GM12878 (cell line): ENCODE results near the gene ARHGEF10L. TPM values are rescaled to one million over a fixed set of nuclear protein-coding genes. Genes with fewer than 3 reads are reported as not detected.

Experiments
- ATAC-seq: fragments of 200-7000 bp; cut with Tn5 transposase; 3 replicates; pipeline ENCODE4 v1.9.1; 2020; ENCODE audit warnings: mild to moderate bottlenecking, moderate library complexity
- BruUV-seq: library from RNA; stranded (reverse); fragments of 400-500 nt; replicated peaks from 2 replicates; lab custom pipeline; 2021; lab: Mats Ljungman, UMichigan
- CTCF ChIA-PET: fragments of 300-600 bp; sonication (Branson Sonifier 250); formaldehyde crosslinking; extraction: SDS; loops from one replicate; lab custom pipeline; 2021; ENCODE audit warnings: inconsistent platforms; lab: Yijun Ruan, JAX
- POLR2A ChIA-PET: fragments of 350-600 bp; formaldehyde crosslinking; extraction: SDS; loops from one replicate; lab custom pipeline; 2021; ENCODE audit warnings: inconsistent platforms; lab: Charles Lee
- RAD21 ChIA-PET: fragments of 300-600 bp; sonication (Branson Sonifier 250); formaldehyde crosslinking; loops from one replicate; lab custom pipeline; 2023; ENCODE audit warnings: antibody characterized with exemption; ENCODE audit not compliant: unreplicated experiment; lab: Charles Lee
- SMC1A ChIA-PET: fragments of 300-600 bp; sonication (Branson Sonifier 250); formaldehyde crosslinking; loops from one replicate; lab custom pipeline; 2023; ENCODE audit not compliant: unreplicated experiment, uncharacterized antibody; lab: Charles Lee
- DNase-seq: peaks from one replicate; pipeline ENCODE4 v3.0.0-alpha.2; 2011; ENCODE audit warnings: low read depth, low spot score
- FAIRE-seq: peaks from 3 replicates; lab custom pipeline; 2011; peaks lifted over from hg19 to GRCh38; lab: Jason Lieb, UNC
- H2AFZ ChIP-seq: 2 replicates; pipeline ENCODE4 v1.6.0; 2011; ENCODE audit warnings: low read depth, low read length, control low read depth; ENCODE audit not compliant: control insufficient read depth
- H3K27ac ChIP-seq: 2 replicates; pipeline ENCODE4 v1.5.1; 2011; ENCODE audit warnings: control low read depth; ENCODE audit not compliant: control insufficient read depth, insufficient read depth
- H3K27me3 ChIP-seq, 2 experiments: replicated peaks in 1 of 2; 2 replicates each; pipeline versions ENCODE4 v1.6.0 to v1.6.1; 2011; ENCODE audit warnings: low read length in 1 of 2; ENCODE audit not compliant: control insufficient read depth in 2 of 2, insufficient read depth in 2 of 2
- H3K36me3 ChIP-seq, 2 experiments: 2 replicates each; pipeline ENCODE4 v1.5.1; 2011; ENCODE audit warnings: low read length in 1 of 2; ENCODE audit not compliant: control insufficient read depth in 2 of 2, insufficient read depth in 2 of 2
- H3K4me1 ChIP-seq: 2 replicates; pipeline ENCODE4 v1.6.1; 2011; ENCODE audit warnings: mild to moderate bottlenecking, low read length, moderate library complexity, mixed read lengths; ENCODE audit not compliant: control insufficient read depth, insufficient read depth
- H3K4me2 ChIP-seq: 2 replicates; pipeline ENCODE4 v1.6.0; 2011; ENCODE audit warnings: control low read depth; ENCODE audit not compliant: control insufficient read depth, insufficient read depth
- H3K4me3 ChIP-seq: fragments of 200-600 bp; sonication (generic); 2 replicates; pipeline ENCODE4 v1.5.1; 2016
- H3K79me2 ChIP-seq: 2 replicates; pipeline ENCODE4 v1.6.0; 2011; ENCODE audit warnings: low read length; ENCODE audit not compliant: control insufficient read depth, insufficient read depth
- H3K9ac ChIP-seq: 2 replicates; pipeline ENCODE4 v1.8.0; 2011; ENCODE audit warnings: low read length, control low read depth, mixed read lengths; ENCODE audit not compliant: control insufficient read depth, insufficient read depth
- H3K9me3 ChIP-seq: replicated peaks from 3 replicates; pipeline ENCODE4 v1.5.1; 2011; ENCODE audit warnings: mild to moderate bottlenecking, low read length; ENCODE audit not compliant: control insufficient read depth, insufficient read depth
- H4K20me1 ChIP-seq: 2 replicates; pipeline ENCODE4 v1.6.0; 2011; ENCODE audit not compliant: control insufficient read depth, insufficient read depth
- ETV6 ChIP-seq, 2 experiments: fragments of 450-650 bp in 1 of 2; IDR thresholded peaks in 1 of 2; conservative IDR thresholded peaks in 1 of 2; 2 replicates each; pipeline ENCODE4 v1.6.1; 2014; ENCODE audit warnings: antibody characterized with exemption in 1 of 2, borderline replicate concordance in 1 of 2, low read depth in 1 of 2, mild to moderate bottlenecking in 1 of 2, moderate library complexity in 1 of 2
- IKZF2 ChIP-seq, 2 experiments: fragments of 450-650 bp; IDR thresholded peaks; 2 replicates each; pipeline ENCODE4 v1.6.1; 2017; ENCODE audit warnings: mild to moderate bottlenecking in 2 of 2, moderate library complexity in 2 of 2
- KDM1A ChIP-seq: fragments of 200-600 bp; sonication (generic); IDR thresholded peaks from 2 replicates; pipeline ENCODE4 v1.6.1; 2016; ENCODE audit warnings: borderline replicate concordance
- MLLT1 ChIP-seq: fragments of 450-650 bp; IDR thresholded peaks from 2 replicates; pipeline ENCODE4 v1.6.1; 2016; ENCODE audit warnings: mild to moderate bottlenecking
- STAT1 ChIP-seq: fragments of 450-650 bp; conservative IDR thresholded peaks from 2 replicates; pipeline ENCODE4 v1.6.1; 2014; ENCODE audit warnings: antibody characterized with exemption, mild to moderate bottlenecking
- TCF7 ChIP-seq: IDR thresholded peaks from 2 replicates; pipeline ENCODE4 v1.6.1; 2014; ENCODE audit warnings: antibody characterized with exemption, borderline replicate concordance
- WGBS: methylation state at CpG from one replicate; pipeline ENCODE4 v1.1.6; 2016; ENCODE audit warnings: low lambda C conversion rate; ENCODE audit not compliant: insufficient replicate concordance, insufficient coverage; ENCODE audit errors: missing lambda C conversion rate; 5-methylcytosine and 5-hydroxymethylcytosine counted together
- in situ Hi-C: fragments of 300-500 bp; cut with MboI; formaldehyde crosslinking; loops from 9 replicates; pipeline ENCODE4 v1.14.3; 2018; ENCODE audit warnings: mixed read lengths
- intact Hi-C: fragments of 100-400 bp; cut with micrococcal nuclease; formaldehyde crosslinking; loops from one replicate; pipeline ENCODE4 v1.14.2; 2022; ENCODE audit not compliant: unreplicated experiment
- polyA plus RNA-seq, 11 experiments: library from polyadenylated mRNA; depleted of rRNA in 4 of 11; unstranded in 6 of 11; stranded (reverse) in 5 of 11; fragments of >200 nt; fragmentation: Nextera tagmentation in 4 of 11; fragmentation: Illumina TruSeq in 1 of 11; extraction: Ambion mirVana in 4 of 11; extraction: Trizol in 1 of 11; gene quantifications; 1 replicate in 1 of 11; 2 replicates in 10 of 11; pipeline versions ENCODE4 v1.2.1 to v1.2.3, GENCODE V29; 2011 to 2016; ENCODE audit warnings: inconsistent platforms in 2 of 11, missing spikeins in 2 of 11, low read depth in 1 of 11
- total RNA-seq, 4 experiments: library from RNA; depleted of rRNA in 3 of 4; stranded (reverse); fragments of >200 nt in 3 of 4; fragmentation: Illumina TruSeq in 1 of 4; extraction: Trizol in 1 of 4; gene quantifications; 2 replicates each; pipeline versions ENCODE4 v1.2.1 to v1.2.3, GENCODE V29; 2013 to 2021

The ARHGEF10L gene
- total and polyA plus RNA-seq, 10 of the 15 experiments (the other 5 are each of a cell fraction or from before 2014, with no cell fraction given), result 0.05 to 0.94 (median 0.28) TPM; not detected in 2

DNA sequence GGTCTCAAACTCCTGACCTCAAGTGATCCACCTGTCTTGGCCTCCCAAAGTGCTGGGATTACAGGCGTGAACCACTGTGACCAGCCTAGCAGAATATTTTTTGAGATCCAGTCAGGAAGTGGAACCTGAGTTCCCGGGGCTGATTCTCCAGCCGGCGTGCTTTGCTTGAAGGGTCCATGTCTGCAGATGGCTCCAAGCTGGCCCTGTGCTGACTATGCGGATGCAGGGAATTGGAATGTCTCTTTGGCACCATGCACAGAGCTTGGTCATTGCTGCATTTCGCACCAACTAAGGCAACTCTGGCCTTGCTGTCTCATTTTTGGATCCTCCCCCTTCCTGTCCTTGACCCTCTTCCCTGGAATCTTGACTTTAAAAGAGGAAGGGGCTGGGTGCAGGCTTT, 28.1 kb downstream of the ARHGEF10L start:
- H2AFZ ChIP-seq, result no peak overlapping the region
- H3K4me2 ChIP-seq, result no peak overlapping the region
- H3K27me3 ChIP-seq, result peaks cover 4 to 9% of the 10 kb centered on the region in 2 experiments; a peak in 3 of 4 replicates
- no peaks in the 10 kb centered on the region for H3K36me3 ChIP-seq
- DNase-seq, result no peak
- H3K27ac ChIP-seq, result no peak overlapping the region
- ChIA-PET POLR2A (no interaction called here), CTCF (interaction anchor here (1.0 kb wide), 1 partner anchor 65 kb away, joined by 3 read pairs; no protein-coding TSS in a partner anchor), SMC1A (no interaction called here), RAD21 (no interaction called here)
- FAIRE-seq, result no peak
- no peak overlapping the region for H3K9ac ChIP-seq
- no peak for ATAC-seq
- no TSS peak for BruUV-seq
- H3K4me3 ChIP-seq, result no peak overlapping the region
- WGBS, result under 1% methylated on average over 6 of the region's 6 CpGs
- intact Hi-C loops, result no loop called here
- H3K79me2 ChIP-seq, result no peaks in the 10 kb centered on the region
- no peaks in the 10 kb centered on the region for H4K20me1 ChIP-seq
- in situ Hi-C loops, result no loop called here
- H3K9me3 ChIP-seq, result no peaks in the 10 kb centered on the region
- no peaks in the 10 kb centered on the region for H3K4me1 ChIP-seq
- no peak for TF ChIP-seq KDM1A
- TF ChIP-seq TCF7, result no peak

- CTCF ChIA-PET, result interaction anchor here (1.0 to 1.2 kb wide), 2 partner anchors 39 to 66 kb away, joined by 3 read pairs; no protein-coding TSS in a partner anchor
- RAD21 ChIA-PET, result no interaction called here
- 10% methylated on average over 11 of the region's 11 CpGs for WGBS
- SMC1A ChIA-PET, result interaction anchor here (1.1 to 1.2 kb wide), 2 partner anchors 14 to 31 kb away, joined by 3 to 4 read pairs; no protein-coding TSS in a partner anchor
- no peak overlapping the region for H3K27ac ChIP-seq
- FAIRE-seq (no peak), ATAC-seq (no peak), DNase-seq (no peak)
- H2AFZ ChIP-seq, result no peak overlapping the region
- no TSS peak for BruUV-seq
- H3K79me2 ChIP-seq, result no peaks in the 10 kb centered on the region
- no peak overlapping the region for H3K4me3 ChIP-seq
- intact Hi-C loops (no loop called here), in situ Hi-C loops (no loop called here)
- no peaks in the 10 kb centered on the region for H3K9me3 ChIP-seq
- H3K4me1 ChIP-seq, result no peaks in the 10 kb centered on the region
- POLR2A ChIA-PET, result no interaction called here
- no peak overlapping the region for H3K4me2 ChIP-seq
- H3K27me3 ChIP-seq, result peaks cover 4 to 9% of the 10 kb centered on the region in 2 experiments; a peak in 3 of 4 replicates
- TF ChIP-seq ETV6 (conservative IDR thresholded peaks at IDR 0.05 in 1 of 2, IDR thresholded peaks at IDR 0.05 in 1 of 2; ENCODE audit: borderline replicate concordance in 1 of 2, low read depth in 1 of 2) (no peak), STAT1 (no peak), IKZF2 (IDR thresholded peaks at IDR 0.05) (no peak), MLLT1 (no peak)
- no peaks in the 10 kb centered on the region for H4K20me1 ChIP-seq
- H3K36me3 ChIP-seq, result no peaks in the 10 kb centered on the region
- H3K9ac ChIP-seq, result no peak overlapping the region
Observed at GRCh38 chr1:17568014-17568900, 28.8 kb downstream of the ARHGEF10L start.
